ENCODE results near the gene TAF11. TPM values are rescaled to one million over a fixed set of nuclear protein-coding genes. Genes with fewer than 3 reads are reported as not detected.
"Not testable (repeated sequence)": the region's sequence is repeated elsewhere in the genome, so short reads cannot be mapped to it uniquely, and the experiment has no call there.

TAF11 gene
- total RNA-seq, 1 donor from 2014 or later, result 28.1 TPM

GRCh38 chr6:34904990-34905613 lies 17.3 kb upstream of the TAF11 start:
- intact Hi-C loops (cut with micrococcal nuclease), result no loop called here

- intact Hi-C loops (cut with micrococcal nuclease), result no loop called here
These were observed 14.1 kb upstream of the TAF11 start for GRCh38 chr6:34901930-34902329.

GRCh38 chr6:34900321-34901031 lies 12.6 kb upstream of the TAF11 start:
- intact Hi-C loops (cut with micrococcal nuclease), result no loop called here

GRCh38 chr6:34899748-34900147 lies 11.9 kb upstream of the TAF11 start:
- intact Hi-C loops (cut with micrococcal nuclease), result not testable (repeated sequence)

GRCh38 chr6:34897716-34898115 lies 9.9 kb upstream of the TAF11 start:
- intact Hi-C loops (cut with micrococcal nuclease), result no loop called here

GRCh38 chr6:34897130-34897529 lies 9.3 kb upstream of the TAF11 start:
- intact Hi-C loops (cut with micrococcal nuclease), result no loop called here

GRCh38 chr6:34894693-34895092 lies 6.9 kb upstream of the TAF11 start:
- intact Hi-C loops (cut with micrococcal nuclease), result no loop called here

GRCh38 chr6:34891296-34891695 lies 3.5 kb upstream of the TAF11 start:
- intact Hi-C loops (cut with micrococcal nuclease), result no loop called here

- intact Hi-C loops (cut with micrococcal nuclease), result no loop called here
These were observed 2.7 kb upstream of the TAF11 start for GRCh38 chr6:34890533-34890925.

GRCh38 chr6:34888874-34889555 lies 1.2 kb upstream of the TAF11 start, which contains the start of gene ANKS1A:
ANKS1A (plus strand) TSS chr6:34889255; CDS start chr6:34889403, 148 bp downstream.
- intact Hi-C loops (cut with micrococcal nuclease), result loop anchor here (1.0 to 2.0 kb wide), 3 partner anchors 96 to 640 kb away; partner anchors contain the start of genes SMIM29 and SNRPC

GRCh38 chr6:34888514-34888856 lies 643 bp upstream of the TAF11 start:
- intact Hi-C loops (cut with micrococcal nuclease), result loop anchor here (1.0 to 2.0 kb wide), 2 partner anchors 95 to 640 kb away; partner anchors contain the start of gene SMIM29

- intact Hi-C loops (cut with micrococcal nuclease), result not testable (repeated sequence)
These were observed 2.0 kb downstream of the TAF11 start for GRCh38 chr6:34885837-34886236.

- intact Hi-C loops (cut with micrococcal nuclease), result no loop called here
These were observed 2.8 kb downstream of the TAF11 start for GRCh38 chr6:34884996-34885395.

- intact Hi-C loops (cut with micrococcal nuclease), result not testable (repeated sequence)
These were observed 3.8 kb downstream of the TAF11 start for GRCh38 chr6:34884073-34884472.

GRCh38 chr6:34877869-34878485 lies 9.9 kb downstream of the TAF11 start:
- intact Hi-C loops (cut with micrococcal nuclease), result no loop called here

GRCh38 chr6:34877259-34877658 lies 10.6 kb downstream of the TAF11 start:
- intact Hi-C loops (cut with micrococcal nuclease), result no loop called here

- intact Hi-C loops (cut with micrococcal nuclease), result no loop called here
These were observed 11.4 kb downstream of the TAF11 start for GRCh38 chr6:34876472-34876871.

GRCh38 chr6:34875292-34876213 lies 12.3 kb downstream of the TAF11 start:
- intact Hi-C loops (cut with micrococcal nuclease), result no loop called here

GRCh38 chr6:34872332-34872731 lies 15.5 kb downstream of the TAF11 start:
- intact Hi-C loops (cut with micrococcal nuclease), result no loop called here

- intact Hi-C loops (cut with micrococcal nuclease), result no loop called here
These were observed 16.0 kb downstream of the TAF11 start for GRCh38 chr6:34871853-34872252.

GRCh38 chr6:34867484-34867883 lies 20.4 kb downstream of the TAF11 start:
- intact Hi-C loops (cut with micrococcal nuclease), result no loop called here
